GM13976 (cell line): ENCODE results near the gene TMEM190.

Experiments used
- DNase-seq: peaks from one replicate; pipeline ENCODE4 v3.0.0; 2012; ENCODE audit warnings: low spot score
- in situ Hi-C: fragments of 300-500 bp; cut with MboI; formaldehyde crosslinking; loops from one replicate; pipeline ENCODE4 v1.12.0; 2022; ENCODE audit warnings: low sequenced_read_pairs, mixed read lengths, inconsistent platforms; ENCODE audit not compliant: unreplicated experiment
- TF ChIP-seq, protein P1 (sequence below): IDR thresholded peaks from 2 replicates; pipeline ENCODE4 v1.5.1; 2012; ENCODE audit warnings: borderline replicate concordance, mild to moderate bottlenecking; ENCODE audit not compliant: insufficient read depth; ENCODE audit errors: extremely low read depth, missing control alignments, control extremely low read depth

TMEM190 gene

DNA sequence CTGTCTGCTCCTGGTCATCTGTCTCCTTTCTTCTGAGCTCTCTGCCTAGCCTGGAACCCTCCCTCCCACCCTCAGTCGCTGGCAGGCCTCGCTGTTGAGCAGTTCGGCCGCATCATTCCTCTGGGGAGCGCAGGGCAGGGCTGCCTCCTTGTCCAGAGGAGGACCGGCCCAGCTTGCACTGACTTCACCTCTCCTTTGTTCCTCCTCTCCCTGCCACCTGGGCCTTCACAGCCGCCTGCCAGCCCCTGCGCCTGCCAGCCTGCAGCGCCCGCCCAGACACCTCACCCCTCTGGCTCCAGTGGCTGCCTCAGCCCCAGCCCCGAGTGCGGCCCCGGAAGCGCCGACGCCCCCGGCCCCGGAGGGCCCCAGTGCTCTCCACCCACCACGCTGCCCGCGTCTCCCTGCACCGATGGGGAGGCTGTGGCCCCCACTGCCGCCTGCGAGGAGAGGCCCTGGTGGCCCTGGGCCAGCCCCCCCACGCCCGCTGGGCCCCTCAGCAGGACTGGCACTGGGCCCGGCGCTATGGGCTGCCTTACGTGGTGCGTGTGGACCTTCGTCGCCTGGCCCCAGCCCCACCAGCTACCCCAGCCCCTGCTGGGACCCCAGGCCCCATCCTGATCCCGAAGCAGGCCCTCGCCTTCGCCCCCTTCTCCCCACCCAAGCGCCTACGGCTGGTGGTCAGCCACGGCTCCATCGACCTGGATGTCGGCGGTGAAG lies 29.7 kb upstream of the TMEM190 start:
- in situ Hi-C loops, result no loop called here
- TF ChIP-seq, protein P1, sequence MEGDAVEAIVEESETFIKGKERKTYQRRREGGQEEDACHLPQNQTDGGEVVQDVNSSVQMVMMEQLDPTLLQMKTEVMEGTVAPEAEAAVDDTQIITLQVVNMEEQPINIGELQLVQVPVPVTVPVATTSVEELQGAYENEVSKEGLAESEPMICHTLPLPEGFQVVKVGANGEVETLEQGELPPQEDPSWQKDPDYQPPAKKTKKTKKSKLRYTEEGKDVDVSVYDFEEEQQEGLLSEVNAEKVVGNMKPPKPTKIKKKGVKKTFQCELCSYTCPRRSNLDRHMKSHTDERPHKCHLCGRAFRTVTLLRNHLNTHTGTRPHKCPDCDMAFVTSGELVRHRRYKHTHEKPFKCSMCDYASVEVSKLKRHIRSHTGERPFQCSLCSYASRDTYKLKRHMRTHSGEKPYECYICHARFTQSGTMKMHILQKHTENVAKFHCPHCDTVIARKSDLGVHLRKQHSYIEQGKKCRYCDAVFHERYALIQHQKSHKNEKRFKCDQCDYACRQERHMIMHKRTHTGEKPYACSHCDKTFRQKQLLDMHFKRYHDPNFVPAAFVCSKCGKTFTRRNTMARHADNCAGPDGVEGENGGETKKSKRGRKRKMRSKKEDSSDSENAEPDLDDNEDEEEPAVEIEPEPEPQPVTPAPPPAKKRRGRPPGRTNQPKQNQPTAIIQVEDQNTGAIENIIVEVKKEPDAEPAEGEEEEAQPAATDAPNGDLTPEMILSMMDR, result no peak

DNA sequence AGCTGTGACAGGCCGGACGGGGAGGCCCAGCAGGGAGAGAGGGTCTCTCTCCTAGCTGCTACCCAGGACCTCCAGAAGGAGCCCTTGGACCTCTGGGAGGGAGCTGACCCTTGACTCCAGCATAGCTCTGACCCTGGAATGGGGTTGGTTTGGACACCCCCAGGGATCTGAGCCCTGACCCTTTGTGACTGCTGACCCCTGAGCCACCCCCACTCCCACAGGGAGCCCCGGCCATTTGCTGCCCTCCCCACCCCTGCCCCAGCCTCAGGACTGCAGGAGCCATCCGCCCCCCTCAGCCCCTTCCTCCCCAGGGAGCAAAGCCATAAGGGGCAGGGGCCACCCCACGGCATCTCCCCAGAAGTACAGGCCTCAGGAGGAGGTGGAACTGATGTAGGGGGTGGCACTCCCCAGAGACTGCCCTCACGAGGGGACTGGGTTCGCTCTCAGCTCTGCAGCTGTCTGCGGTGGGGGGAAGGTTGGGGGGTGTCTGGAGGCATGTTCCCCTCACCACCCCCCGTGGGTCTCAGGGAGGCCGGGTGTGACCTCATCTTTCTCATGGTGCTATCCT lies 29.1 kb upstream of the TMEM190 start:
- in situ Hi-C loops, result no loop called here
- no peak for DNase-seq
- TF ChIP-seq, protein P1, result no peak

More for the DNA sequence above, 29.7 kb upstream of the TMEM190 start:
- no peak for DNase-seq

DNA sequence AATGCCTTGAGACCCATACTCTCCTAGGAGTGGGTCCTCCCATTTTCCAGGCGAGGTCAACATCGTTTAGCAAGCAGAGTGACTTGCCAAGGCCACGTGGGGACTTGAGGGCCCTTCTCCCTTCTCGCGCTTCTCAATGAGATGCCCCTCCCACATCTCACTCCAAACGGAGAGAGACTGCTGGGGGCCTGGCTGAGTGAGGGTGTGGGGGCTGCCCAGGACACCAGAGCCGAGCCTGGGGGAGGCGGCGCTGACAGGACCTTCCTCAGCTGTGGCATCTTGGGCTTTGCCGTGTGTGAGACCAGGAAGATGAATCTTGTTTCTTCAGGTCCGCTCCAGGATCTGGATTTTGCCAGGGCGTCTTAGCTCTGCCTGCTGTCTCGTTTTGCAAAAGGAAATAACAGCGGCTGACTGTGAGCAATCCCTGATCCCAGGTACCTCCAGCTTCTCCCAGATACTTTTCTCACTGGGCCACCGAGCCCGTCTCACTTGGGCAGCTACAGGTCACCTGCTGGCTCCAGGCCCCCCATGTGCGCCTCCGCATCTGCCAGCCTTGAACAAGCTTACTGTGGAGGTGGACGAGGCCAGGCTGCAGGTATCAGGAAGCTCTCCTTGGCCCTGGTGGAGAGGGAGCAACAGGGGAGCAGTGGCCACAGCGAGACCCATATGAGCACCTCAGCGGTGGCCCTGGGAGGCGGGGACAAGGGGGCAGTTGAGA lies 28.1 kb upstream of the TMEM190 start:
- in situ Hi-C loops, result no loop called here
- no peak for DNase-seq
- TF ChIP-seq, protein P1, result no peak

DNA sequence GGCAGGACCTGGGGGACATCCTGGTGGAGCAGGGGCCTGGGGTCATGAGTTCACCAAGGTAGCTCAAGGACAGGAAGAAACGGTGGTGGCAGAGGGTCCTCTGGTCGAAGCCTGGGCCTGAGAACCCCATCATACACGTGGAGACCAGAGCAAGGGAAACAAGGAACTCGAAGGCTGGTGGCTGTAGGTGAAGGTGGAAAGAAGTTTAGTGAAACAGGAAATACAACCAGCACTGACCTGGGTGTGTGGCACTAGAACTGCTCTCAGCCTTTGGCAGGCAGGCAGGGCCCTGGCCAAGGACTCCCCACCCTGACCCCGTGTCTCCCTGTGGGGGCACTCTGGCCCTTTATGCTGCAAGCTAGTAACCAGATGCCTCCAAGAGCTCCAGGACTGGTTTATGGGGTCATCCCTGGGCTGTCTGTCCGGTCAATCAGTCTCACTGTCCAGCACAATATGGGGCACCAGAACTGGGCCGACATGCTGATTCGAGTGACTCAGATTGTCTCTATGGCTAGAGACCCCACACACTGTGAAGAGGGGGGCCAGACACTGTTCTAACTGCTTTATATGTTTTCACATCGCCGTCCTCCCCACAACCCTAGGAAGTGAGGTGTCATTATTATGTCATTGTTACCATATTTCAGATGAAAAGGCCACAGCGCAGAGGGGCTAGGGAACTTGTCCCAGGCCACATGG lies 25.9 kb upstream of the TMEM190 start:
- DNase-seq, result no peak
- TF ChIP-seq, protein P1, result no peak

DNA sequence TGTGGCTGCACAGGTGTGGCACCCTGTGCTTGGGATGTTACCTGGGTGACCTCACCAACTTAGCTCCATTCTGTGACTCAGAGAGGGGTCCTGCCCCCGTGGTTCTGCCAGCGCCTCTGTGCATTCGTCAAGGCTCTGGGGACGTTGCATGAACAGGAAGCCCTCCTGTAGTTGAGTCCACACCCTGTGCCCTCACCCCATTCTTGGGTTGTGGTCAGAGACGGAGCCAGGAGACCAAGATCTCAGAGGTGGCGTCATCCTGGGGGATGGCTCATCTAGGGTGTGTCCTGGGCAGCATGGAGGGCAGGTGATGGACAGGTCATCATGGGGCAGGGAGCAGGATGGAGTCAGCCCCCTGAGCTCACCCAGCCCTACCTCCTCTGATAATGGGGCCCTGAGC lies 24.6 kb upstream of the TMEM190 start:
- in situ Hi-C loops, result no loop called here
- TF ChIP-seq, protein P1, result no peak
- DNase-seq, result no peak

More for the DNA sequence above, 25.9 kb upstream of the TMEM190 start:
- in situ Hi-C loops, result no loop called here

DNA sequence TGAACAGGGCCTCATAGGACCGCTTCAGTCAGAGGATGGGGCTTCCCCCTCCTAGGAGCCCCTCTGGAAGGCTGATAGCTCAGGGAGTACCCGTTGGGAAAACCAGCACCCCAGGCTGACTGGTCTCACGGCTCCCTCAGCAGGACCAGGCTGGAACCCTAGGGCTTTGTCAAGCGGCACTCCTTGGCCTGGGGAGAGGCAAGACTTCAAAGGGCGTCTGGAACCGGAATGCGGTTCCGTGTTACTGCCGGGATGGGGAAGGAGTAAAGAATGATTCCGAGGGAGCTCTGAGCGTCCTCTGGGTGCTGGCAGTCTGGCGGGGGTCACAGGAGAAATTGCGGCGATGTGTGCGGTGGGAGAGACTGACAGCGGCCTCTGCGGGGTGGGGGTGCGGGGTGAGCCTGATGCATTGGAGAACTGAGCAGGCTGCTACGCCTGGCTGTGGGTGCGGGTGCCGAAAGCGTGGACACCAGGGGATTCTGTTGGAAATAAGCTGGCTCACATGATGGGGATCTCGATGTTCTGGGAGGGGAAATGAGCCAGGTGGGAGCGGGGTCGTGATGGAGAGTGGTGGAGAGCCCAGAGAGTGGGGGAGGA lies 24.0 kb upstream of the TMEM190 start:
- TF ChIP-seq, protein P1, result no peak
- DNase-seq, result no peak

More for the DNA sequence above, 24.0 kb upstream of the TMEM190 start:
- in situ Hi-C loops, result no loop called here
